DMS 273 (cell line): ENCODE data around the gene MAML2.
A peak's percentile ranks its signal among the peaks of the same experiment; 100 is the strongest.
"Not testable (repeated sequence)": the region's sequence is repeated elsewhere in the genome, so short reads cannot be mapped to it uniquely, and the experiment has no call there.

ENCODE experiments used
- DNase-seq: peaks from one replicate; lab custom pipeline; 2025; ENCODE audit not compliant: unreplicated experiment; lab: John Stamatoyannopoulos, UW

The MAML2 gene

DNA sequence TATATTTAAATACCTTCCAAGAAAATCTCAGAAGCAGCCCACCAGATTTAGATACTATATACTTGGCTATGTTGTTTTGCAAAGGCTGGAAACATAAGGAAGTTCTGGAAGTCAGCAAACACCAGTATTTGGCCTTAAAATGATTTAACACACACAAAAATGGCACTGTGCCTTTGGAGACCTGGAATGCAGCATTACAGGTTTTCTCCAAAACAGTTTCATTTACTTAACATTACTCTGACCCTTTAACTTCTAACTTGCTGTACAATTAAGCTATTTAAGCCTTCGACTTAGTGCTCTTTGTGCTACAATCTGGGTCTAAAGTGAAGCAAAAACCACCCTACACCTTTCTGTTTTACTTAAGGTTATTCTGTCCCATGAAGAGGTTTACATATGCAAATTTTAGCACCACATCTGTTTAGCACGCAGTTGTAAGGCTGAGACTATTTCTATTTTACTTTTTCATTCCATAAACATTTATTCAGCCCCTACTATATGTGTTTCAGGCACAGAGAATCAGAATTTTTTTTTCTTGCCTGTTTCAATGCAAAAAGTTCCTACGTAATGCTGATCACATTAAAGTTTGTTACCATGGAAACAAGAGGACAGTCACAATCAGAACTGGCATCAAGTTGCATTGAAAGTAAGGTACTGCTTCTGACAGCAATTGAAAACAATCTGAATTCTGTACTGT lies 70.3 kb downstream of the MAML2 start:
- peak; percentile 29 for DNase-seq

DNA sequence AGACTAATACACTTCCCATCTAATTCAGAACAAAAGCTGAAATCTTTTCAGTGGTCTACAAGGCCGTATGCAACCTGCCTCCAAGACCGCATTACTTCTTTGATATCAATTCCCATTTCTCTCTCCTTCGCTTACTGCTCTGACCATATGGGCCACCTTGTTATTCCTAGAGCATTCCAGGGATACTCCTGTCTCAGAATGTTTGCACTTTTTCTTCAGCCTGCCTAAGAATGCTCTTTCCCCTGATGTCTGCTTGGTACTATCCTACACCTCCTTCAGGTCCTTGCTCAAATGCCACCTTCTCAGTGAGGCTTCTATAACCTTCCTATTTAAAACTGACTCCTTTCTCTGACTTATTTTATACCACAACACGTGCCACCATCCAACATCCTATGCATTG lies 71.2 kb downstream of the MAML2 start:
- DNase-seq, result no peak

DNA sequence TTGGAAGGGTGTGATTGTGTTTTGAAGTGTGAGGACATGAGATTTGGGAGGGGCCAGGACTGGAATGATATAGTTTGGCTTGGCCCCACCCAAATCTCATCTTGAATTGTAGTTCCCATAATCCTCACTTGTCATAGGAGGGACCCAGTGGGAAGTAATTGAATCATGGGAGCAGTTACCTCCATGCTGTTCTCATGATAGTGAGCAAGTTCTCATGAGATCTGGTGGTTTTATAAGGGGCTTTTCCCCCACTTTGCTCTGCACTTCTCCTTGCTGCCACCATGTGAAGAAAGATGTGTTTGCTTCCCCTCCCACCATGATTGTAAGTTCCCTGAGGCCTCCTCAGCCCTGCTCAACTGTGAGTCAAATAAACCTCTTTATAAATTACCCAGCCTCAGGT lies 71.6 kb downstream of the MAML2 start:
- DNase-seq, result not testable (repeated sequence)

DNA sequence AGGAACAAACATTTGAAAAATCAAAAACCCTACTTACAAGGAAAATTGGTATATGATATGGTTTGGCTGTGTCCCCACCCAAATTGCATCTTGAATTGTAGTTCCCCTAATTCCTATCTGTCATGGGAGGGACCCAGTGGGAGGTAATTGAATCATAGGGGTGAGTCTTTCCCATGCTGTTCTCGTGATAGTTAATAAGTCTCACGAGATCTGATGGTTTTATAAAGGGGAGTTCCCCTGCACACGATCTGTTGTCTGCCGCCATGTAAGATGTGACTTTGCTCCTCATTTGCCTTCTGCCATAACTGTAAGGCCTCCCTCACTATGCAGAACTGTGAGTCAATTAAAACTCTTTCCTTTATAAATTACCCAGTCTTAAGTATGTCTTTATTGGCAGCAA lies 74.5 kb downstream of the MAML2 start:
- DNase-seq, result not testable (repeated sequence)

DNA sequence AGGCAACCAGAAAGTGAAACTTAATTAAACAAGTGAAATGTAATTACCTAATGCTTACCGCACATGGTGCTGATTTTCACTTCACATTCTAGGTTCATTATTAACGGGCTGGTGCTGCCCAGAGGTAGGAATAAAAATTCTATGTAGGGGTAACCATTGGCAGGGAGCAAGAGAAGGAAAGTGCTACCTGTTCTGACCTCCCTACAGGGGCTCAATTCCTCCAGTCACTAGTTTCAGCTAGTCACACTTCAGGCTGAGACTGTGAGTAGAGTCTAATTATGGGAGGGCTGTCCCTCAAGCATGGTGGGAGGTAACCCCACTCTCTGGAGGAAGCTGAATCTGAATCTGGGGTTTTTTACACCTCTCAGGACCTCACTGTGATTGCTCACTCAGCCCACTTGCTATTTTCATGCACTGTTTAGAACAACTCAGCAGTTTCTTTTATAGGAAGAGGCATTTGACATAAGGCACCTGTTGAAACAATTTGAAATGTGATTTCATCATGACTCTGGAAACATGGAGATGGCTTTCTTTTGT lies 75.4 kb downstream of the MAML2 start:
- DNase-seq, result no peak

DNA sequence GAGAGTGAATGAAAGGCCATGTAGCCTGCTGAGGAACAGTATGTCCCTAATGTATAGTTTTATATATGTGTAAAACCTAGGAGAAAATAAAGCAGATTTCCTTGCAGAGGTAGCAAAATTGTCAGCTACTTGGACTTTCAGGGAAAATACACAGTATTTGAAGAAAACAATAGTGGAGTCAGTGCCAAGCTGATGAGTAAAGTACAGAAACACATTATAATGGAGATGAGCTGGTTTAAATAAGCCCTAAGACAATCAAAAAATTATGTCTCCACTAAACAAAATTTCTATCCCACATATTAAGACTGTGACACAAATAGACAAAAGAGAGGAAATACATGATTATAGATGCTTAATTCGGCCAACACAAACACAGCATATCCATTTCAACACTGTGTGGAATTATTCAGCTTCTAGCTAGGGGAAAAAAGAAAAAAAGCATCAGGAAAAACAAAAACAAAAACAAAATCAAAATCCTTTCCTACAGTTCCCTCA lies 75.9 kb downstream of the MAML2 start:
- no peak for DNase-seq

DNA sequence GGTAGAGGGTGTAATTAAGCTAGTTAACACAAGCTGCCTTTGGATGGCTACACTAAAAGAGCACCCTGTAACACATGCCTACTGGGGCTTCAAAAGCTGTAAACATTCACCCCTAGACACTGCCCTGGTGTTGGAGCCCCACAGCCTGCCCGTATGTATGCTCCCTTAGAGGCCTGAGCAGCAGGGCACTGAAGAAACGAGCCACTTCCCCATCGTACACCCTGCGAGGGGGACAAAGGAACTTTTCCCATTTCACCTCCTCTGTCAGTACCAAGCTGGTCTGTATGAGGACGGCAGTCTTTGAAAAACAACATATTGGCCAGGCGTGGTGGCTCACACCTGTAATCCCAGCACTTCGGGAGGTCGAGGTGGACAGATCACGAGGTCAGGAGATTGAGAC lies 77.0 kb downstream of the MAML2 start:
- no peak for DNase-seq

DNA sequence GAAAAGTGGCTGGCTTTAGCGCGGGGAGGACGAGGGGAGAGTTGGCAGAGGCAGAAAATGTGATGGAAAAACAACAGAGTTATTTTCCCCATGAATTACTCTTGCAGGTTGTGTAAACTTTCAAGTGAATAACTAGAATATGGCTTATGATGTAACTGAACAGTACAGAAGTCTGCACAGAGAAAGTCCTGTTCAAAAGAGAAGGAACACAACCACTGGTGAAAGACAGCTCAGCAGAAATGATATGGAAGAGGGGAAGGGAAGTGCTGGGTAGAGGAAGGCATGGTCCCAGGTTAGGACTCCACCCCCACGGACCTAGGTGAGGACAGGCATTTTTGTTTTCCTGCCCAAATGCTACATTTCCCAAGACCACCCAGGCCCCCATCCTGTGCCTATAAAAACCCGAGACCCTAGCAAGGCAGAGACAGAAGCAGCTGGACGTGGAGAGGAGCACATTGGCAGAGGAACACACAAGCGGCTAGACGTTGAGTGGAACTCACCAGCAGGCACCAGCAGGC lies 77.7 kb downstream of the MAML2 start:
- DNase-seq, result peak; percentile 12

DNA sequence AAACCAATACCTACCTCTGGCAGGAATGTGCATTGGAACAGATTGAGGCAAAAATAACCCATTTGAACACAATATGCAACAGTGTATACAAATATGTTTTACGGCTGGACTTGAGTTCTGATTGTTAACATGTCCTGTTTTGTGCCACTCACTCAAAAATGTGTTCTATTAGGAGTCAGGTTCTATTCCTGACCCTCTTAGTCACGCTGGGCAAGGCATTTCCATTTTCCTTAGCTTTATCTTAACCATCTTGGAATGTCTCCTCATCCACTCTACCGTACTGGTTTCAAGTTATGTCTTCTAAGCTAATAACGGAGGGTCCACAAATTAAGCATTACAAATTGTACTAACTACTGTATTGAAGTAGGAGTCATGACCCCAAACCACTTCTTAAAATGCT lies 78.6 kb downstream of the MAML2 start:
- DNase-seq, result no peak

DNA sequence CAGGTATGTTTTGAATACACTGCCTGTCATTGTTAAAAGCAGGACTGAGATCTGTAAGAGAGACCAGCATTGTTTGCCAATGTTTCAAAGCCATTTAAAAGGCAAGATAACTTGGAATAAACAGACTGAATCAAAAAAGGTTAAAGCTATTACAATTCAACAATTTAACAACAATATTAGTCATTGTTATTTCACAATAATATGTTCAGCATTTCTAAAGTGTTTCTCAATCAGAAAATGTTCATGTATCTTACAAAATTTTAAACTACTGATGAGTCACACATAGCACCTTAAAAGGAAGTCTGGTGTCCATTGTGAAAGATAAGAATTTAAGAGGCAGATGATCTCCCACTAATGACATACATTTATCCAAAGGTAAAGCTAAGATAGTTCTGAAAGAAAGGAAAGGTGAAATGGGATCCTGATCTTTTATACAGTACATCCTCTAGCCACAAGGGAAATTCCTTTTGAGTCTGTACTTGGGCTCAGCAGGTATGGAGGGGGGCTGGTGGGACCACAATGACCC lies 79.7 kb downstream of the MAML2 start:
- no peak for DNase-seq

DNA sequence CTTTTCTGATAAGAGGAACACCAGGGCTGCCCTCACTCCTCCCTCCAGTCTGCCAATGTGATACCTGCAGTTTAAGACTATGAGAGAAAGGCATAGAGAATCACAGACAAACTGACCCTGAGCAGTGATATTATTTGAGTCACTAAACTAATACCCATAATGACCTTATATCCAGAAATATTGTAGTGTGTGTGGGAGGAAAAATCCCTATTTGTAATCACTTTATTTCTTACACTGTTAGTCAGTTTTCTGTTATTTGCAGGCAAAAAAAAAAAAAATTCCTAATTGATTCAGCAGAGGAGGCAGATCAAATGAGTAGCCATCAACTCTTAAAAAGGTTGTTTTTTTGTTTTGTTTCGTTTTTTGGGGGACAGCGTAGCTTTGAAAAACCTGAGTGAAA lies 82.5 kb downstream of the MAML2 start:
- DNase-seq, result no peak

DNA sequence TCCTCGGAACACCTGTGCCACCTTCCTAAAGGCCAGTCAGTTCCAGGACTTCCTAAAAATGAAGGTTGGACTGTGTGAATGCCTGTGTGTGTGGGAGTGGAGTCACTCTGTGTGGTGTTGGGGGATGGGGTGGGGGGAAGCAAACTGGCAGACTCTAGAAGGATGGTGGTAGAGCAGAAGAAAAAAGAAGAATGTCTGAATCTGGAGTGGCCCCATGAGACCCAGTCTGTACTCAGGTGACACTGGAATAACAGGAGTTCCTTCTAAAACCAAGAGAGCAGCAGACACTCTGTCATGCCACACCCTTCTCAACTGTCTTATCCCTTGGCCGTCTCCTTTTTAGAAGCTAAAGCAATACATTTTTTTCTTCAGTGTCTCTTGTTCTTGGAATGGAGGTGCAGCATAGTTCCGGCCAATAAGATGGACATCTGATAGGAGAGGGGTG lies 82.9 kb downstream of the MAML2 start:
- DNase-seq, result no peak

DNA sequence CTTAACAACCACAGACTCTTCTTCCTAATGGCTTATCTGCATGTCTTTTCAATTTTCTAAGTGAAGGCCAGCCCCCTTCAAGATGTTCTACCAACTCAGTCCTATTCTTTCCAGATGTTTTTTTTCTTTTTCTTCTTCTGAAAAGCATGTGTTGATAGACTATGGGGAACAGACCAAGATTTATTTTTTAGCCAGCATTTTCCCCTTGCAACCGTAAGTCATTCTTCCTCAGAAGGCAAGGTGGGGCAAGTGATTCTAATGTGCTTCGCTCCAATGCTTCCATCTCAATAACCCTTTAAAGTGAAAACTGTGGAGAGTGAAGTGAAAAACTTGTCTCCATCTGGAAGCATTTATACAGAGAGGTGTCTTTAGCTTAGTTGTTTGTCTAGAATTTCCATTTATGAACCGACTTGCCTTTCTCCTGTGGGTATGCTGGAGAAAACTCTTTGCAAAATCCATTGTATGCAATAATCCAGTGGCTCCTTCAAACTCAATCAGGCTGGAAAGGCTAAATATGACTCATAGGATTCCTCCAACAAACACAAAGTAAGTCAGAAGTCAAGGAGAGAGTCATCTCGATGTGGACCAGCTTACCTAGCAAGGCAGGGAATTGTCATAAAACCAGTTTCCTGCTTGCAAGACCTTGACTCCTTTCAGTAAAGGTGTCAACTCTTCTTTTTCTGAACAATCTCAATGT lies 83.7 kb downstream of the MAML2 start:
- DNase-seq, result no peak

DNA sequence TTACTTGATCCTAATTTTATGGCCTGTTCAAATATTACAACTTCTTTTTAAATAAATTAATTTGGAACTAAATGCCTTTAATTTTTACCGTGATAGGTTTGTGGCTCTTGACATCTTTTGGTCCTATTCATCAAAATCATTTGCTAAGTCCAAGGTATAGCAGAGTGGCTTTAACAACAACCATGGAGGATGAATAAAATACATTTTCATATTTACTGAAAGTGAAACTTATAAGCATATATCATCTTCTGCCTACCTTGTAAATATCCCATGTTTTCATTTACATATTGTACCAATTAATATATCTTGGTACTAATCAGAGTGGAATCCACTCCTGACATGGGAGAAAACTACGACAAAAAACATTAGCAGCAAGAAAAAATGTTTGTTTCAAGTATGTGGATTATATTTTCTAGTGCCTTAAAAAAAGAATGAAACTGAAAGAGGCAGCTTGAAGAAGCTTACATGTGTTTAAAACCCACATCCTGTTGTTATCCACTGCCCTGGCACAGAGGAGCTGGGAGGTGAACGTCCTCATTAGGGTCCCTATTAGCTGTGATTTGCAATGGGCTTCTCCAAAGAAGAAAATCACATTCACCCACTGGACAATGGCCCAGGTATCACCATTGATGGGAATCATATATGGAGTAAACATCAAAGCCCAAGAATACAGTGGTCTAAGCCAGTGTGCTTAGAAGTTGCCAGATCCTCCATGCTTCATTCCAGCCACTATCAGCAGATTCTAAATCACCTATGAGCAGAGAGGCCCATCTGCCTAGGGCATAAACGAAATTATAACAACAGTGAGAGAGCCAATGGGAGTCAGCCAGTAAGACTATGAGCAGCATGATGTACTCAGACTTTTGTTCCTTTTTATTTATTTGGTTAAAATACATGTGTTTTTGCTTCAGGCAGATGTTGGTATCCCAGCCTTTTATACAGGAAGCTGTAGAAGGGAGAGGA lies 84.7 kb downstream of the MAML2 start:
- no peak for DNase-seq

DNA sequence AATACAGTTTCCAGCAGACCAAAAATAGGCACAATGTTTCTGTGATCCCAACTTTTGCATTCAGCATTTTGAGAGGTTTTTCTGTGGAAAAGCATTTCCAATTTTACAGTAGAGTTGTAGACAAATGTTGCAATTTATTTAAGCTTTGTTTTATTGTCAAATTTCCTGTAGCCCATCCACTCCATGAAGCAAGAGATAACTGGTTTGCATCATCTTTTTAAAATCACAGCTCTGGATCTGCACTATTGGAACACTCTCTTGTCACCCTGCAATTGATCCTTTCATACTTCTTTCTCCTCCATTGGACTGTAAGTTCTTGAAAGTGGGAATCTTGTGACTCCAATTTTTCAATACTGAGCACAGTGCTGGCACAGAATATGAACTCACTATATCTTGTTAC lies 86.0 kb downstream of the MAML2 start:
- DNase-seq, result no peak

DNA sequence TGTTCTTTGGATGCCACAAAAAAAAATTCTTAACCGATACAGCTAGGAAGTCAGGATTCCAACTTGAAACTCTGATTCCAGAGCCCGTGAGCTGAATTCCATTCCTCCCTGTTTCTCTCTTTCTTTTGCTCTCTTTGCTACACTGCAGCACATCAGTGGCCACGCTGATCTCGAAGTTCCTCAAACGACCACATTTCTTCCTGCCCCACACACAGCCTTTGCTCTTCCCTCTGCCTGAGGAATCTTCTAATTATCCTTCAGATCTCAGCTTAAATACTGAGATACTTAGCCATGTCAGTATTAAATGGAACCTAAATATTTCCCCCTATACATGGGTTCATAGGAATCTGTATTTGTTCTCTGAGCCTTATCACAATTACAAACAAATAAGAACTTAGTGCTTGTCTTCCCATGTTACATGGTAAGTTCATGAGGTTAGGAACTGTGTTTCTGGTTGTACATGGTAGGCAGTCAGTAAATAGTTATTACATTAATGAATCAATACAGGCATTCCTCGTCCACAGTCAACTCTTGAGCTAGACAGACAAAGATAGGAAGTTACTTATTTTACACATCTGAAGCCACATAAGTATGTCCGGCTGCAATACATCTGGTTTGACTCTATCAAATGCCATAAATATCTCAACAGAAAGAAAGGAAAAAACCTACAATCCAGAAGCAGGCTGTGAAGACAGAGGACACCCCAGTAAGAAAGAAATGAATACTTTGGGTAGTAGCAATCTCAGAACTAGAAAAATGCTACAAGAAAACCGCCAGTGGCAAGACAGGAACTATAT lies 86.6 kb downstream of the MAML2 start:
- DNase-seq, result no peak

DNA sequence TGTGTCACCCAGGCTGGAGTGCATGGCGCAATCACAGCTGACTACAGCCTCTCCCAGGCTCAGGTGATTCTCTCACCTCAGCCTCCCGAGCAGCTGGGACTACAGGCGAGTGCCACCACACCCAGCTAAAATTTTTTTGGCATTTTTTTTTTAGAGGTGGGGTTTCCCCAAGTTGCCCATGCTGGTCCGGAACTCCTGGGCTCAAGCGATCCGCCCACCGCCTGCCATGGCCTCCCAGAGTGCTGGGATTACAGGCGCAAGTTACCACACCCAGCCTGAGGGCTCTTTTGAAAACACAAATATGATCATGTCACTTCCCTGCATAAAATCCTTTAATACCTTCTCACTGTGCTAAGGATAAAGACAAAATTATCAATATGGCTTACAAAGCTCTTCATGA lies 88.1 kb downstream of the MAML2 start:
- no peak for DNase-seq

DNA sequence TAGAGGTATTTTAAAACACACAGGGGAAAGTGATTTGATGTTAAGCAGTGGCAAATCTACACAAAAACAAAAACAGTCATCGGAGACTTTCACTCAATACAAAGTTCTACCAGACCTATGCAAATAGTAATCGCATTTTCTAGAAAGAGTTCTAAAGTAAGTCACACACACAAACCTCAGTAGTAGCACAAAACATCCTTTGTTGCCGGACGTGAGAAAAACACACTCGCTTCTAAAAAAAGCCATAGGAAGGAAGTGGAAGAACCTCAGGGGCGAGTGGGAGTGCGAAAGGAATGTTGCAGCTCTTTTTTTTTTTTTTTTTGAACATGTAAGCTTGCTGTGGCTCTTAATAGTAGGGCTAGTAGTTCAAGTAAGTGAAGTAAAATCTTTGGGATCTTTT lies 88.9 kb downstream of the MAML2 start:
- no peak for DNase-seq

DNA sequence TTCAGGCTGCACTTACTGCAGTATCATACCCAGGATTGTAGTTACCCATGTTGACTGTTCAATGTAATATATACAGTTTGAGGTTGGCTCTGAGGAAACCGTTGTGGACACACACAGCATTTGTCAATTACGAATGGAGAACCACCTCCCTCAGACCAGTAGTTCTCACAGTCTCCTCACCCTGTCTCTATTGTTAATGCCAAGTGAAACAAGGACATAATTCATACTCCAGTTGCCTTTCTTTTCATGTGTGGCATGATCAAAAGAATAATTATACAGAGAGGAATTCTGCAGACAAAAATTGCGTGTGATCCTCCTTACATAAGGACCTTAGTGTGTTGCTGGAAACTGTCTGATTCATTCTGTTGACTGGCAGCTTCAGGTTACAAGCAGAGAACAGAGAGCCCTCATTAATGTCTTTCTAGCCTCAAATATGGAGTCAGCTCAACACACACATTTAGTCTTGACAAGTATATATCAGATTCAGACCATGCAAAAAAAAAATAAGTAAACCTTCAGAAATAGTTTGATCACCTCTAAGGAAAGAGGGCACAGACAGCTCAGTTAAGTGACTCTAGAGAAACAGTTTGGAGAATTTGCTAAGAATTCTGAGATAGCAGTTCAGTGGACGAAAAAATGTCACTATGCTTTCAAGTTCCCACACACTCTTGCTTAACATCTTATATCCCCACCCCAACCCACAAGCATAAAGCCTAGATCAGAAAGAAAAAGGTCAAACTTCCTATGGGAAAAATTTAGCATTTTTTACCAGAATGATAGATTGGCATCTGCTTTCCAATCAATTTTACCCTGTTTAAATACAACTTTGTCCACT lies 96.1 kb downstream of the MAML2 start:
- DNase-seq, result no peak
